Caco-2 (cell line): Measurements from ENCODE around the gene LRRC47. TPM values are rescaled to one million over a fixed set of nuclear protein-coding genes. Genes with fewer than 3 reads are reported as not detected.
"Not testable (repeated sequence)": the region's sequence is repeated elsewhere in the genome, so short reads cannot be mapped to it uniquely, and the experiment has no call there.

Experiments used
- BruUV-seq: library from RNA; stranded (reverse); fragments of 400-500 nt; replicated peaks from 2 replicates; lab custom pipeline; 2021; lab: Mats Ljungman, UMichigan
- CTCF ChIA-PET: fragments of 300-600 bp; sonication (Branson Sonifier 250); formaldehyde crosslinking; loops from one replicate; lab custom pipeline; 2022; ENCODE audit warnings: antibody characterized with exemption; lab: Charles Lee
- POLR2A ChIA-PET: fragments of 300-600 bp; sonication (Branson Sonifier 250); formaldehyde crosslinking; loops from one replicate; lab custom pipeline; 2022; ENCODE audit warnings: antibody characterized with exemption; lab: Charles Lee
- DNase-seq, 2 experiments: peaks; one replicate each; pipeline versions ENCODE4 v3.0.0 to v3.0.0-alpha.2; 2020 to 2022
- H3K27me3 ChIP-seq: replicated peaks from 2 replicates; pipeline ENCODE4 v1.6.0; 2011; ENCODE audit warnings: low read length; ENCODE audit not compliant: control insufficient read depth, insufficient read depth
- H3K36me3 ChIP-seq: 2 replicates; pipeline ENCODE4 v1.5.1; 2011; ENCODE audit warnings: low read length; ENCODE audit not compliant: control insufficient read depth, insufficient read depth
- H3K4me1 ChIP-seq: fragments of 250-450 bp; sonication (Bioruptor Pico); 2 replicates; pipeline ENCODE4 v1.5.1; 2020; ENCODE audit warnings: mild to moderate bottlenecking
- H3K4me3 ChIP-seq: 2 replicates; pipeline ENCODE4 v1.5.1; 2011; ENCODE audit warnings: low read depth, mild to moderate bottlenecking, control low read depth, low read length
- H3K9me3 ChIP-seq: fragments of 250-450 bp; sonication (Bioruptor Pico); 2 replicates; pipeline ENCODE4 v1.5.1; 2020; ENCODE audit warnings: mild to moderate bottlenecking, moderate library complexity
- H3K27ac Mint-ChIP-seq: one replicate; pipeline ENCODE4 v1.8.0; 2022; ENCODE audit warnings: mixed read lengths; ENCODE audit not compliant: unreplicated experiment
- H3K27me3 Mint-ChIP-seq: one replicate; pipeline ENCODE4 v1.8.0; 2022; ENCODE audit warnings: mixed read lengths; ENCODE audit not compliant: insufficient read depth, unreplicated experiment
- H3K36me3 Mint-ChIP-seq: one replicate; pipeline ENCODE4 v1.8.0; 2022; ENCODE audit warnings: mild to moderate bottlenecking, mixed read lengths; ENCODE audit not compliant: insufficient read depth, unreplicated experiment
- H3K4me1 Mint-ChIP-seq: one replicate; pipeline ENCODE4 v1.8.0; 2022; ENCODE audit warnings: low read depth, mixed read lengths; ENCODE audit not compliant: unreplicated experiment
- H3K4me3 Mint-ChIP-seq: one replicate; pipeline ENCODE4 v1.8.0; 2022; ENCODE audit warnings: mild to moderate bottlenecking, moderate library complexity, mixed read lengths; ENCODE audit not compliant: unreplicated experiment
- H3K9me3 Mint-ChIP-seq: one replicate; pipeline ENCODE4 v1.8.0; 2022; ENCODE audit warnings: mixed read lengths; ENCODE audit not compliant: unreplicated experiment
- CTCF ChIP-seq, 2 experiments: fragments of 200-600 bp in 1 of 2; IDR thresholded peaks; 1 replicate in 1 of 2; 2 replicates in 1 of 2; pipeline versions ENCODE4 v1.5.1 to v1.8.0; 2011 to 2022; ENCODE audit warnings: antibody characterized with exemption in 1 of 2, control low read depth in 1 of 2, inconsistent platforms in 1 of 2, low read depth in 1 of 2, low read length in 1 of 2, mild to moderate bottlenecking in 1 of 2, moderate library complexity in 1 of 2; ENCODE audit not compliant: insufficient read depth in 1 of 2, severe bottlenecking in 1 of 2, unreplicated experiment in 1 of 2
- intact Hi-C: fragments of 100-400 bp; cut with micrococcal nuclease; formaldehyde crosslinking; loops from one replicate; pipeline ENCODE4 v1.10.0; 2022; ENCODE audit not compliant: unreplicated experiment
- total RNA-seq: library from RNA; stranded (reverse); gene quantifications from 2 replicates; pipeline ENCODE4 v1.2.3, GENCODE V29; 2022

Gene LRRC47
- total RNA-seq, 1 experiment from 2014 or later: 48.5 TPM

DNA sequence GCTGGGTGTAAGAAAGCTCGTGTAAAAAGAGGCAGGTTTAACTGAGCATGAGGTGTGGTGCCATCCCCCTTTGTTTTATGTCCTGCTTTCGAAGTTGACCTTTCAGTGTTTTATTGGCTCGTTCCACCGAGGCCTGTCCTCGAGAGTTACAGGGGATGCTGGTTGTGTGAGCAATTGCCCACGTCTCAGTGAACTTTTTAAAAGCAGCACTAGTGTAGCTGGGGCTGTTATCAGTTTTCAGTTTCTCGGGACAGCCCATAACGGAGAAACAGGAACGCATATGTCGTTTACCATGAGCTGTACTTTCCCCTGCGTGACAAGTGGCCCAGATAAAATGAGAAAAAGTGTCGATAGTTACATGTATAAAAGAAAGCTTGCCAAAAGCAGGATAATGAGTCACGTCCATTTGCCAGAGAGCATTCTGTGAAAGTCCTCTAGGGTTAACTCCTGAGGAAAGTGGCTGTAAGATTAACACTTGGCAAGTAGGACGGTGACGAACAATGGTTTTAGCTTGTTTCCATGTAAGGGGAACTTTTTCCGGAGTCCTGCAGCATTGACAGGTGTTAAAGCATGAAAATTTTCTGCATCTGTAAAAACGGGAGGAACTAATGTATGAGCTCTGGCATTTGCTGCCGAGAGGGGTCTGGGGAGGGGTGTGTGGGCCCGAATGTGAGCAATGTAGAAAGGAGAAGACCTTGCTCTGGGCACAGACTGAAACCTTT, 7.8 kb upstream of the LRRC47 start:
- CTCF ChIA-PET: no interaction called here
- peaks cover 22% of the 10 kb centered on the region for H3K9me3 Mint-ChIP-seq
- intact Hi-C loops: no loop called here

DNA sequence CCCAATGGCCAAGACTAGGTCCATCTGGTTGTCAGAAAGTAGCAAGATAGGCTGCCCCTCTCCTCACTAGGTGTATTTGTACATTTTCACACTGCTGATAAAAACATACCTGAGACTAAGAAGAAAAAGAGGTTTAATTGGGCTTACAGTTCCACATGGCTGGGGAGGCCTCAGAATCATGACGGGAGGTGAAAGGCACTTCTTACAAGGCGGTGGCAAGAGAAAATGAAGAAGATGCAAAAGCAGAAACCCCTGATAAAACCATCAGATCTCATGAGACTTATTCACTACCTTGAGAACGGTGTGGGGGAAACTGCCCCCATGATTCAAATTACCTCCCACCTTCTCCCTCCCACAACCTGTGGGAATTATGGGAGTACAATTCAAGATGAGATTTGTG, 4.5 kb upstream of the LRRC47 start:
- H3K27me3 ChIP-seq, DNase-seq, H3K4me1 ChIP-seq, H3K4me1 Mint-ChIP-seq, H3K9me3 Mint-ChIP-seq, H3K9me3 ChIP-seq, H3K36me3 Mint-ChIP-seq, H3K4me3 Mint-ChIP-seq, H3K4me3 ChIP-seq, H3K27me3 Mint-ChIP-seq, BruUV-seq, H3K36me3 ChIP-seq, CTCF ChIA-PET, POLR2A ChIA-PET, intact Hi-C loops, H3K27ac Mint-ChIP-seq: not testable (repeated sequence)

More for the DNA sequence above, 7.8 kb upstream of the LRRC47 start:
- BruUV-seq: no TSS peak
- H3K27me3 ChIP-seq: no peaks in the 10 kb centered on the region
- H3K27ac Mint-ChIP-seq: no peak overlapping the region
- H3K4me1 Mint-ChIP-seq: no peaks in the 10 kb centered on the region
- H3K27me3 Mint-ChIP-seq: peaks cover 7% of the 10 kb centered on the region
- no peak for TF ChIP-seq CTCF (IDR thresholded peaks at IDR 0.05; ENCODE audit: insufficient read depth in 1 of 2, low read depth in 1 of 2, low read length in 1 of 2, severe bottlenecking in 1 of 2, unreplicated experiment in 1 of 2)
- H3K4me3 ChIP-seq: no peak overlapping the region
- no peaks in the 10 kb centered on the region for H3K4me1 ChIP-seq
- H3K36me3 Mint-ChIP-seq: no peaks in the 10 kb centered on the region
- no peak for DNase-seq
- no peak overlapping the region for H3K4me3 Mint-ChIP-seq
- H3K36me3 ChIP-seq: no peaks in the 10 kb centered on the region
- H3K9me3 ChIP-seq: peaks cover 3% of the 10 kb centered on the region; the same call in 1 of the 2 replicates
- POLR2A ChIA-PET: no interaction called here

- TF ChIP-seq CTCF (IDR thresholded peaks at IDR 0.05; ENCODE audit: insufficient read depth in 1 of 2, low read depth in 1 of 2, low read length in 1 of 2, severe bottlenecking in 1 of 2, unreplicated experiment in 1 of 2): no peak
- DNase-seq: no peak
- Mint-ChIP-seq H3K36me3 (peaks cover 9% of the 10 kb centered on the region), H3K9me3 (no peaks in the 10 kb centered on the region), H3K27me3 (peaks cover 7% of the 10 kb centered on the region), H3K27ac (no peak overlapping the region), H3K4me3 (no peak overlapping the region), H3K4me1 (peaks cover 8% of the 10 kb centered on the region)
- H3K27me3 ChIP-seq: no peaks in the 10 kb centered on the region
- ChIA-PET CTCF (no interaction called here), POLR2A (no interaction called here)
- no TSS peak for BruUV-seq
- no peak overlapping the region for H3K4me3 ChIP-seq
- H3K36me3 ChIP-seq: no peaks in the 10 kb centered on the region
- H3K9me3 ChIP-seq: peaks cover 3% of the 10 kb centered on the region; the same call in 1 of the 2 replicates
- H3K4me1 ChIP-seq: peaks cover 5% of the 10 kb centered on the region; the same call in 1 of the 2 replicates
- intact Hi-C loops: no loop called here
Measured at GRCh38 chr1:3799976-3800685, 3.8 kb upstream of the LRRC47 start.
